Measurements from ENCODE around the gene ABHD2.

- no peak for TF ChIP-seq CTCF (conservative IDR thresholded peaks at IDR 0.05; ENCODE audit: low read length)
- TF ChIP-seq EZH2phosphoT487 (IDR thresholded peaks at IDR 0.05; ENCODE audit: borderline replicate concordance, low read depth, low read length), result no peak
Measured at GRCh38 chr15:89088605-89089315, 504 bp downstream of the ABHD2 start.

Data from OCI-LY7 (cell line).